IPS DF 4.7 (cell line): ENCODE measurements around the gene CFAP54.

Experiments
- DNase-seq: peaks from one replicate; pipeline ENCODE4 v3.0.0-alpha.2; 2013; ENCODE audit warnings: low spot score; ENCODE audit errors: extremely low read depth

The CFAP54 gene

DNA sequence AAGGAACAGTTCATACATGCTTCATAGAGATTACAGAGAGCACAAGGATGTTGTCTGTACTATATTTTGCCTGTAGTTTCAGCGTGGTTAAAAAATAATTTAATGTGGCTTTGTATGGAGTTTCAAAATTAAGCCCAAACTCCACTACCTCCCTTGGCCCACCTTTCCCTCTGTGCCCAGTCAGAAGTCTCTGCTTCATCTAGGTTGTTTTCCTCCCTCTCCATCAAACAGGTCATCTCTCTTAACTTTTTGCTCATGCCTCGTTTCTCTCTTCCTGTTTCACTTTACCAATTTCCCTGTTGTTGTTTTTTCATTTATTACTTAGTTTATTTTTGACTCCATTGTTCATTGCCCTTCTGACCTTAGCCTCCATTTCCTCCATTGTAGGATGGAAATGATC lies 322.8 kb downstream of the CFAP54 start:
- DNase-seq = no peak

GRCh38 chr12:96814200-96814599 lies 324.8 kb downstream of the CFAP54 start:
- no peak for DNase-seq

DNA sequence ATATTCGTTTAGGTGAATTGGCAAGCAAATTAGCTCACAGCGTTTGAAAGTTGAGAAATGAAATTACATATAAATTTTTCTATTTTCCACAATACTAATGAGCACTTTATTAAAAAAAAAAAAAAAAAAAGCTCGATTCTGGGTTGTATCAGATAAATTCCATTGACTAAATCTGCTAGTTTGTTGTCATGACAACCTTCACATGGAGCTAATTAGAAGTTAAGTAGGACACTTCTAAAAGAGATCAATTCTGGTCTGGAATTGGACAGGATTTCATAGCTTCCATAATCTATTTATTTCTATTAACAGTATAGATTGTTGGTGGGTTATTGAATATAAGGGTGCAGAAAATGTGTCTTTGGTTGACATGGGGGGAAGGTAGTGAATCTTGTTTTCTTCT lies 332.2 kb downstream of the CFAP54 start:
- DNase-seq = no peak

DNA sequence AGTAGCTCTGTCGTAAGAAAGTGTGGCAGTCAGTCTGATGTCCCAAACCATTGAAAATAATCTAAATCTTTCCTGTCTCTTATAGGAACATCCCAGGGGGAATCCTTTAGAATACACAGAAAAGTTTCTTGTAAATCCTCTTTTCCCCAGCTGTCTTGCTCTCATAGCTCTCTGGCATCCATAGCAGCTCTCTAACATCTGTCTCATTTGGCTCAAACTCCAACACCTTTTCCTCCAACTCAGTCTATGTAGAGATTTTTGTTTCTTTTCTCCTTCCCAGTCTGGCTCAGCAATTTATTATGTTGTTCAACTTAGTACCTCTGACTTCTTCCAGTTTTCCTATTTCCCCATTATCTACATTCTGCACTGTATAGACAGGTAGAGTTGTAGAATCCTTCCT lies 333.3 kb downstream of the CFAP54 start:
- DNase-seq = no peak

DNA sequence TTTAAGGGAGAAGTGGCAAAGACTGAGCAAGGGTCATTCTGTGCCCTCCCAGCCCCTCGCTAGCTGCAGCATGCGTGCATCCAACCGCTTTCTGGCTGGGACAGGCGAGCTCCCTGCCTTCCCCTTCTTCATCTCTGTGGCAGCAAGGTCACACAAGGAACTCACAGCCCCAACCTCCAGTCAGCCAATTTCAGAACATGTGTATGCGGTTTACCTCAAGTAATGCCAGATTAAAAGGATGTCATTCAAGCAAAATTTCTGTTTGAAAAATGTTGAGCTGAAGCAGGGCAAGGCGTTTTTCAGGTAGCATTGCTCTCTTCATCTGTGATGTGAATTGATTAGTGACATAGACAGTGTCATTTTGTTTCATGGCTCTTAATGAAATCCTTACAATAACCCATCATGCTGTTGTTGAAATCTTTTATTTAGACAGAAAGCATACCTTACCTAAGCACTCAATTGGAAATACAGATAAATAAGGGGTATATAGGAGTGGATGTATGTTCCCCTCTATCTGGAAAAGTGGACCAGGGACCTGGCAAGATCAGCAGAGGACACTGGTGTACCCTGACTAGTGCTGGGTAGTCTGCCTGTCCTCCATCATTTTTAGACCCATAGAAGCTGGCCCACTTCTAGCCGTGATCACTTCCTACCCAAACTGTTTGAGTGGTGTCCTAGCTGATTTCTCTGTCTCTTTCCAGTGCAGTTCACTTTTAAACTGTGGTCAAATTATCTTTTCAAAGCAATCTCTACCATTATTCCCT lies 334.9 kb downstream of the CFAP54 start:
- no peak for DNase-seq

DNA sequence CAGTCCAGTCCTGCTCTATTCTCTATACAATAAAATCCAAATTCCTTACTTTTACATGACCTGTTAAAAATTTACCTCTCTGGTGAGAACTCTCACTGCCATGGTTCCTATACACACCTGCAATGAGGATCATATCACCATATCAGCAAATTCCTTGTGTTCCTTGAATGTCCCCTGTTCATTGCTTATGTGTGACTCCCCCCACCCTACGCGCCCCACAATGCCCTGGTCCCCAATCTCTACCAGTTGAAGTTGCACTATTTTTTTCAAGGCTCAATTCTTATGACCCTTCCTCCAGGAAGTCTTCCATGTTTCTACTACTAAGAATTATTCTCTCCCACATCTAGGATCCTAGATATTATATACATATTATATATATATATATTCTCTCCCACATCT lies 335.5 kb downstream of the CFAP54 start:
- no peak for DNase-seq

- peak; percentile 9 for DNase-seq
Measured at GRCh38 chr12:96828169-96828789, 338.9 kb downstream of the CFAP54 start.

DNA sequence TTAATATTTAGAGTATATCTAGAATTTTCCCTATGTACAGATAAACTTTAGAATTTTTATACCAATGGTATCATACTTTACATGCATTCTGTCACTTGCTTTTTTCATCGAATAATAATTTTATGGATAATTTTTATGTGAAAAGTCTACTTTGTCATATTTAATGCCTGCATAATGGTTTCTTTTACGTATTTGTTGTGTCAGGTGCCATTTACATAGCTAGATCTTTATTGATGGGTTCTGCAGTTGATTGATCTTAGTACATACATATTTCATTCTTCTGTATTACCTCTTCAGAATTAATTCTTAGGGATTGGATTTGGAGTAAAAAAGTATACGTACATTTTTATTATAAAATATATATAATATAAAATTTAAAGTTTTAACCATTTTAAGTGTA lies 340.0 kb downstream of the CFAP54 start:
- DNase-seq = no peak

DNA sequence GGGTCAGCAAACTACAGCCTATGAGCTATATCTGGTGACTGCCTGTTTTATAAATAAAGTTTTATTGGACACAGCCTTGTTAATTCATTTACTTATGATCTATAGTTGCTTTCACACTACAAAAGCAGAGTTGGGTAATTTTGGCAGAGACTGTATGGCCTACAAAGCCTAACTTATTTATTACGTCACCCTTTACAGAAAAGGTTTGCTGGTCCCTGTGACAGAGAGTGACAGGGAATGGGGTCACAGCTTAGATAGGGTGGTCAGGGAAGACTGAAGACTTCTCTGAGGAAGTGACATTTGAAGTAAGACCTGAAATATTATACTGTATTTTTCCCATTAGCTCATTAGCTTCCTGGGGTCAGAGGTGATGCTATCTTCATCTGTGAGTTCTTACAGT lies 342.0 kb downstream of the CFAP54 start:
- DNase-seq = no peak

GRCh38 chr12:96846293-96846692 lies 356.9 kb downstream of the CFAP54 start:
- no peak for DNase-seq

DNA sequence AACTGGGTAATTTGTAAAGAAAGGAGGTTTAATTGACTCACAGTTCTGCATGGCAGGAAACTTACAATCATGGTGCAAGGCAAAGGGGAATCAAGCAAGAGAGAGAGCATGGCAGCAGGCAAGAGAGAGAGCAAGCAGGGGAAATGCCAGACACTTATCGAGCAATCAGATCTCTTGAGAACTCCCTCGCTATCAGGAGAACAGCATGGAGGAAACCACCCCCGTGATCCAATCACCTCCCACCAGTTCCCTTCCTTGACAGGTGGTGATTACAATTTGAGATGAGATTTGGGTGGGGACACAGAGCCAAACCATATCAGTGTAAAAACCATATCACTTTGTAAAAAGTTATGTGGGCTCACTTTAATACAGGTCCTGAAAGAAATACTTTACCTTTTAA lies 361.3 kb downstream of the CFAP54 start:
- DNase-seq = no peak

DNA sequence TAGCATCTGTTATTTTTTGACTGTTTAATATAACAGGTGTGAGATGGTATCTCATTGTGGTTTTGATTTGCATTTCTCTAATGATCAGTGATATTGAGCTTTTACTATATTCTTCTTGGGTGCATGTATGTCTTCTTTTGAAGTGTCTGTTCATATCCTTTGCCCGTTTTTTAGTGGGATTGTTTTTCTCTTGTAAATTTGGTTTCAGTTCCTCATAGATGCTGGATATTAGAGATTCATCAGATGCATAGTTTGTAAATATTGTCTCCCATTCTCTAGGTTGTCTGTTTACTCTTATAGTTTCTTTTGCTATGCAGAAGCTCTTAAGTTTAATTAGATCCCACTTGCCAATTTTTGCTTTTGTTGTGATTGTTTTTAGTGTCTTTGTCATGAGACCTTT lies 368.8 kb downstream of the CFAP54 start:
- no peak for DNase-seq

DNA sequence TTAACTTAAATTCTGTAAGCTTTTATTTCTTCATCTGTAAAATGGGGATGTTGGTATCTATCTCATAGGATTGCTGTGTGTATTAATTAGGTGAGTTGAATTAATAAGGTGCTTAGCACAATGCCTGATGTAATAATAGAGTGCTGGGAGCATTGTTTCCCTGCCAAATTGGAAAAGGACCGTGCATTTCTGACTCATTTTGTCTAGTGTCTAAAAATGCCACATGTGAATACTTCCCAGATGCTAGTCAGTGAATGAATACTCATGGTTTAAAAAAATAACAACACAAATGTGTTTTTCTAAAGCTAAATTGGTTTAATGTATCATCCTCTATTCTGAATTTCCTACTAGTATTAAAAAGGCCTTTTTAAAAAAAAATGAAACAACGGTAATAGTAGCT lies 372.3 kb downstream of the CFAP54 start:
- DNase-seq = no peak

DNA sequence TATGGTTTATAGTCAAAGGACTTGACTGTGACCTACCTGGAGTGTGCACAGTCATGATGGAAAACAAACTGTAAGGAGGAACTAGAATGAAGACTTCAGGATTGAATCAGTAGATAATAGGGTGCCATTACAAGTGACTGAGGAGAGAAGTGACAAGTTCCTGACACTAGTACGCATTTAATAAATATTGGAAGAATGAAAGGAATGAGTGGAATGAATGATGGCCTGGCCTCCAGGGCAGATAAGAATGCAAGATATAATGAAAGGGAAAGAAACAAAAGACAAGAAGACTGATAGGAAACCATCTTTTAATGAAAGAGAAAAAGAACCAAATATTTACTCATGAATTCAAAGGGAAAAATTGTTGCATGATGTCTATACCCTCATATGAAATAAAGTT lies 372.9 kb downstream of the CFAP54 start:
- DNase-seq = no peak

GRCh38 chr12:96864335-96864734 lies 375.0 kb downstream of the CFAP54 start:
- no peak for DNase-seq

DNA sequence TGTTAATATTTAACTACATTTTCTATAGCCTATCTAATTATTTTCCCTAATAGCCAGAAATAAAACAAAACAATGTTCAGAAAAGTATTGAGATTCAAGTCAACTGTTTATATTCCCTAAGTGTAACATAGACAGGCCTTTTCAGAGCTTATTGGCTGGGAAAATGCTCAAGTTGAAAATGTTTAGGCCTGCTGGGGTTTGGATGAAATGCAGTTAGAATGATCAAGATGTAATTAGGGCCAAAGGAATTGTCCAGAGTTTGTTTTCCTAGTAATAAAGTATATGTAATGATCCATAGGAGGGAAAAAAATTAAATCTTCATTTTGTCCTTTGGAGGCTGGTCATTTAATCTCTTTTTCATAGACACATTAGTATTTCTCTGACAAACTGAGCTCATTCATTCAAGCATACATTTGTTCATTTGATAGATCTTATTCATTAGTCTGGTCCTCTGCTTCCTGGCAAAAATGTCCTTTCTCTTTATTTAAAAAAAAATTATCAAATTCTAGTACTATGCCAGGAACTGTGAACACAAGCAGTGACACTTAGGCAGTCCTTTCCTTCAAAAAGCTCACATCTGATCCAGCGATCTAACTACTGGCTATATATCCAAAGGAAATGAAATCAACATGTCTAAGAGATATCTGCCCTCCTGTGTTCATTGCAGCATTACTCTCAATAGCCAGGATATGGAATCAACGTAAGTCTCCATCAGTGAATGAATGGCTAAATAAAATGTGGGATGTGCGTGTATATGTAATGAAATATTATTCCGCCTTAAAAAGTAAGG lies 377.6 kb downstream of the CFAP54 start:
- no peak for DNase-seq

- no peak for DNase-seq
Measured at GRCh38 chr12:96870946-96871345, 381.6 kb downstream of the CFAP54 start.

DNA sequence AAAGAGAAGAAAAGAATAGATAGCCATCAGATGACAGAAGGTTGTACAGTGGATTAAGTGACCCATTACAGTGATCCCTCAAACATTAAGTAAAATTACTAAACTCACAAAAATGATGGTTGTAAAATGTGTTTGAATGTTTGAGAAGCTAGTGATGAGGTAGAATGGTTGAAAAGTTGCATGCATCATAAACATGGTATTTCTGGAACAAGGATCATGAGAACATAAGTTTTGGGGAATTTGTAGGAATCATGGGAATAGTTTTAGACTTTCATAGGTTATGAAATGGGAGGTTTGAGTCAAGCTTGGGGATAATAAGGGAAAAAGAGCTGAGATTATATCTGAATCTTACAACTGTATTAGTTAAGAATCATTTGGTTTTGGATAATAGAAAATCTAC lies 383.6 kb downstream of the CFAP54 start:
- DNase-seq = no peak

DNA sequence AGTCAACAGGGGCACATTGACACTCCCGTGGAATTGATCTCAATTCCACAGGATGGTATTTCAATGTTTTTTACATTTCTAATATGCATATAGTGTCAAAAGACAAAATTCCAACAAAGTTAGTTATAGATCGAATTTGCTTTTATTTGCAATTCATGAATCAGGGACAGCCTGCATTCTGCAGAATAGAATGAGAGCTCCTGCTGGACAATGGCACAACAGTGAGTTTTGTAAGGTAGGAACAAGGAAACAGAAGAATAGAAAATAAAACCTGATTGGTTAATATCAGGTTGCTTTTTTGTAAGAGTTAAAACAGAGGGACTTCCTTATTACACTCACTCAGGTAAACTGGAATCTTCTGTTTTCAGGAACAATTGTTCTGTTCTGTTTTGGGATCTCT lies 384.8 kb downstream of the CFAP54 start:
- no peak for DNase-seq

DNA sequence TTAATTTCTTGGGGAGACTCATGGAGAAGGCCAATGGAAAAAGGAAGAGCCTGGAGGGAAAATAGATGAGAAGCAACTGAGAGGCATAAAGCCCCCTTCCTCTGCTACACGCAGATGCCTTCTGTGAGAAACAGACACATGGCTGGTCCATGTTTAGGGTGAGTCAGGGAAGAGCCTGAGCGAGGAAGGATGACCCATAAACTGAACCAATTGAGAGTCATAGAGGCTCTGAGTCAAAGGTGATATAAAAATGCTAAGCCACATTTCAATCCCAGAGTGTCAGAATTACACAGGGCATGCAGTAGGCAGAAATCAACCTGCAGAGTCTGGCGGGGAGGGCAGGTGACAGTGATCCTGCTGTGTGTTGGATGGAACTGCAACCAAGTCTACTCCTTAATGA lies 387.6 kb downstream of the CFAP54 start:
- no peak for DNase-seq

GRCh38 chr12:96878704-96879103 lies 389.3 kb downstream of the CFAP54 start:
- DNase-seq = no peak

GRCh38 chr12:96879301-96879700 lies 389.9 kb downstream of the CFAP54 start:
- DNase-seq = no peak

DNA sequence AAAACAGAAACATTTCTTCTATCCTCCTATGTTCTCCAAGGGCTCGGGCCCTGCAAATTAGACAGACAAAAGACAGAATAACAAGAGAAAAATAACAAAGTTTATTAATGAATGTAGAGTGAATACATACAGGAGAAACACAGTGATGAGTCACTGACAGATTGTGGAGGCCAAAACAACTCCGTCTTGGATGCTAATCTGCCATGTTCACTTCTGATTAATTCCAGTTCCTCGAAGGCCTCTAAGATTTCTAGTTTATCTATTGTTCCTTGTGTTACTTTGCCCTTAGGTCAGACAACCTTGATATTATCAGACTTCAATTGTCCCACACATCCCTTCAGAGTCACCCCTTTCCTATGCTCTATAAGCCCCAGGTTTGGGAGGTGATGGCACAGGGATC lies 390.8 kb downstream of the CFAP54 start:
- no peak for DNase-seq
